ENCODE data around the gene TTF2.

GRCh38 chr1:117047271-117047670, 12.9 kb upstream of the TTF2 start:
- TF ChIP-seq CTCF (IDR thresholded peaks at IDR 0.05) (no peak), POLR2A (IDR thresholded peaks at IDR 0.05; ENCODE audit: low read depth) (no peak)
